Psoas muscle (tissue), 8 donors: ENCODE data around the gene SLC35F3. TPM values are rescaled to one million over a fixed set of nuclear protein-coding genes. Genes with fewer than 3 reads are reported as not detected.

Experiments
- ATAC-seq, 4 donors: fragments of 200-7000 bp; cut with Tn5 transposase; one replicate each; pipeline ENCODE4 v1.9.1; 2020; ENCODE audit warnings: moderate library complexity in 3 of 4, mild to moderate bottlenecking in 2 of 4
- DNase-seq, 2 donors: peaks; one replicate each; pipeline ENCODE4 v3.0.0-alpha.2; 2020
- H3K27ac ChIP-seq: fragments of 200-600 bp; one replicate; pipeline ENCODE4 v1.8.0; 2022
- H3K27me3 ChIP-seq, 3 donors: fragments of 200-600 bp in 1 of 3; one replicate each; pipeline versions ENCODE4 v1.6.1 to v1.8.0; 2013 to 2022; ENCODE audit warnings: low read length in 2 of 3, mild to moderate bottlenecking in 2 of 3, moderate library complexity in 1 of 3; ENCODE audit not compliant: insufficient read depth in 3 of 3
- H3K36me3 ChIP-seq, 2 donors: fragments of 200-600 bp in 1 of 2; one replicate each; pipeline versions ENCODE4 v1.6.1 to v1.8.0; 2013 to 2022; ENCODE audit warnings: low read depth in 1 of 2, mild to moderate bottlenecking in 1 of 2, moderate library complexity in 1 of 2; ENCODE audit not compliant: insufficient read depth in 1 of 2
- H3K4me1 ChIP-seq: fragments of 200-600 bp; one replicate; pipeline ENCODE4 v1.8.0; 2022
- H3K4me3 ChIP-seq: fragments of 200-600 bp; one replicate; pipeline ENCODE4 v1.8.0; 2022; ENCODE audit warnings: mild to moderate bottlenecking
- H3K9me3 ChIP-seq: fragments of 200-600 bp; one replicate; pipeline ENCODE4 v1.8.0; 2022
- CTCF ChIP-seq: fragments of 200-600 bp; IDR thresholded peaks from one replicate; pipeline ENCODE4 v1.8.0; 2022; ENCODE audit warnings: antibody characterized with exemption
- WGBS, 3 donors: extraction: QIAGEN DNeasy Blood & Tissue Kit; methylation state at CpG; one replicate each; pipeline versions ENCODE4 v1.1.6 to v1.1.7; 2013; 5-methylcytosine and 5-hydroxymethylcytosine counted together
- intact Hi-C, 2 donors: fragments of 100-400 bp; cut with DNase I; formaldehyde crosslinking; loops; one replicate each; pipeline versions ENCODE4 v1.11.0 to v1.14.2; 2022
- polyA plus RNA-seq, 3 donors: library from polyadenylated mRNA; stranded (reverse); fragments of 200-250 nt; gene quantifications; one replicate each; pipeline ENCODE4 v1.2.3, GENCODE V29; 2013
- total RNA-seq, 4 donors: library from RNA; stranded (reverse); fragmentation: NEBNext Ultra II Directional in 2 of 4; extraction: Animal tissue kit (Norgen Biotek cat#: 25700) in 2 of 4; gene quantifications; one replicate each; pipeline versions ENCODE4 v1.2.1 to v1.2.4, GENCODE V29; 2021 to 2023
- donor health status: healthy with polysubstance abuse.
- donor health status: DM: no; HTN: no; CAD: no; lungs with moderate emphysema.
- donor health status: Bipolar disorder and iron deficiency.
- donor health status: healthy.
- donor health status: DM: yes; HTN: yes; CAD: no.
- donor health status: DM: no; HTN: no; CAD: no.
- donor health status: DM: no; HTN: no; CAD: no.
- donor health status: DM: yes; HTN: yes; CAD: no.

SLC35F3 gene
- total and polyA plus RNA-seq, 7 donors: 0.01 to 0.16 (median 0.10) TPM; not detected in 3

GRCh38 chr1:233865216-233865615, 39.3 kb upstream of the SLC35F3 start:
- ATAC-seq (no peak), DNase-seq (no peak)
- no peak for TF ChIP-seq CTCF
- WGBS, 3 donors: 56 to 82% (median 56%) methylated on average over 2 of the region's 2 CpGs
- Histone ChIP-seq H3K36me3 (no peaks in the 10 kb centered on the region), H3K27me3 (no peaks in the 10 kb centered on the region), H3K27ac (no peak overlapping the region), H3K4me1 (no peaks in the 10 kb centered on the region), H3K9me3 (peaks cover 3% of the 10 kb centered on the region), H3K4me3 (no peak overlapping the region)
- intact Hi-C loops: no loop called here

- no peak for DNase-seq
- WGBS, 3 donors: 90 to 100% (median 100%) methylated on average over 1 of the region's 1 CpG
These were observed 38.6 kb upstream of the SLC35F3 start for GRCh38 chr1:233865902-233866301.

GRCh38 chr1:233867028-233867427, 37.4 kb upstream of the SLC35F3 start:
- H3K4me1 ChIP-seq: no peaks in the 10 kb centered on the region
- no peak overlapping the region for H3K27ac ChIP-seq
- DNase-seq: no peak
- intact Hi-C loops: no loop called here
- ATAC-seq: no peak
- H3K4me3 ChIP-seq: no peak overlapping the region
- no peaks in the 10 kb centered on the region for H3K36me3 ChIP-seq
- WGBS, 3 donors: 67 to 75% (median 73%) methylated on average over 2 of the region's 2 CpGs
- H3K27me3 ChIP-seq: no peaks in the 10 kb centered on the region
- H3K9me3 ChIP-seq: peaks cover 3% of the 10 kb centered on the region
- TF ChIP-seq CTCF: no peak

More at GRCh38 chr1:233865902-233866301, 38.6 kb upstream of the SLC35F3 start:
- no peaks in the 10 kb centered on the region for H3K4me1 ChIP-seq
- TF ChIP-seq CTCF: no peak
- no peak overlapping the region for H3K27ac ChIP-seq
- H3K27me3 ChIP-seq: no peaks in the 10 kb centered on the region
- no peak for ATAC-seq
- H3K4me3 ChIP-seq: no peak overlapping the region
- intact Hi-C loops: no loop called here
- no peaks in the 10 kb centered on the region for H3K36me3 ChIP-seq
- H3K9me3 ChIP-seq: peaks cover 3% of the 10 kb centered on the region

GRCh38 chr1:233868461-233868860, 36.0 kb upstream of the SLC35F3 start:
- no peak for DNase-seq
- no peaks in the 10 kb centered on the region for H3K4me1 ChIP-seq
- H3K36me3 ChIP-seq: no peaks in the 10 kb centered on the region
- peaks cover 3% of the 10 kb centered on the region for H3K9me3 ChIP-seq
- WGBS, 3 donors: 53 to 65% (median 64%) methylated on average over 2 of the region's 2 CpGs
- H3K27me3 ChIP-seq: no peaks in the 10 kb centered on the region
- ATAC-seq: no peak
- H3K27ac ChIP-seq: no peak overlapping the region
- no peak for TF ChIP-seq CTCF
- H3K4me3 ChIP-seq: no peak overlapping the region
- intact Hi-C loops: no loop called here

- Histone ChIP-seq H3K4me1 (no peaks in the 10 kb centered on the region), H3K36me3 (no peaks in the 10 kb centered on the region), H3K9me3 (peaks cover 3% of the 10 kb centered on the region), H3K4me3 (no peak overlapping the region), H3K27me3 (no peaks in the 10 kb centered on the region), H3K27ac (no peak overlapping the region)
- intact Hi-C loops: no loop called here
- TF ChIP-seq CTCF: no peak
- DNase-seq (no peak), ATAC-seq (no peak)
These were observed 34.8 kb upstream of the SLC35F3 start for GRCh38 chr1:233869680-233870079.
